Upper lobe of right lung (tissue), 1 donor: Measurements from ENCODE around the gene THRAP3. TPM values are rescaled to one million over a fixed set of nuclear protein-coding genes. Genes with fewer than 3 reads are reported as not detected.

Experiments used
- ATAC-seq: fragments of 200-7000 bp; cut with Tn5 transposase; one replicate; pipeline ENCODE4 v1.9.1; 2020; ENCODE audit warnings: mild to moderate bottlenecking, moderate library complexity
- DNase-seq: peaks from one replicate; pipeline ENCODE4 v3.0.0-alpha.2; 2020
- H3K27ac ChIP-seq: fragments of 200-600 bp; one replicate; pipeline ENCODE4 v1.8.0; 2022
- H3K27me3 ChIP-seq: fragments of 200-600 bp; one replicate; pipeline ENCODE4 v1.8.0; 2022; ENCODE audit warnings: mild to moderate bottlenecking
- H3K36me3 ChIP-seq: fragments of 200-600 bp; one replicate; pipeline ENCODE4 v1.8.0; 2022
- H3K4me1 ChIP-seq: fragments of 200-600 bp; one replicate; pipeline ENCODE4 v1.8.0; 2022
- H3K4me3 ChIP-seq: fragments of 200-600 bp; one replicate; pipeline ENCODE4 v1.8.0; 2022; ENCODE audit warnings: mild to moderate bottlenecking
- H3K9me3 ChIP-seq: fragments of 200-600 bp; one replicate; pipeline ENCODE4 v1.8.0; 2022
- CTCF ChIP-seq: fragments of 200-600 bp; IDR thresholded peaks from one replicate; pipeline ENCODE4 v1.8.0; 2022; ENCODE audit warnings: antibody characterized with exemption
- intact Hi-C: fragments of 100-400 bp; cut with DNase I; formaldehyde crosslinking; loops from one replicate; pipeline ENCODE4 v1.11.0; 2022
- long read RNA-seq: library from polyadenylated mRNA; unstranded; transcript quantifications from one replicate; pipeline ENCODE4 v2.0.0, GENCODE V29; 2021
- total RNA-seq: library from RNA; stranded (reverse); fragmentation: NEBNext Ultra II Directional; extraction: Animal tissue kit (Norgen Biotek cat#: 25700); gene quantifications from one replicate; pipeline ENCODE4 v1.2.1, GENCODE V29; 2021
- donor health status: DM: no; HTN: yes; CAD: no; lungs with severe emphysema.

THRAP3 gene
- 88.6 TPM for total RNA-seq
- long read RNA-seq, full-length matches to known transcripts = 6 of 34 reads
- long read RNA-seq, partial matches to known transcripts = 21 of 34 reads
- long read RNA-seq, other reads (novel, unspliced or antisense) = 7 of 34 reads

GRCh38 chr1:36223996-36224536 lies at the start of gene THRAP3:
TSS of gene THRAP3 (plus strand) at chr1:36224443. CDS start at chr1:36282564, 58,121 bp downstream.
- peaks cover 42% of the 10 kb centered on the region for H3K4me1 ChIP-seq

GRCh38 chr1:36174713-36175112 lies 49.5 kb upstream of the THRAP3 start:
- ATAC-seq = no peak
- TF ChIP-seq CTCF = no peak
- Histone ChIP-seq H3K4me3 (no peak overlapping the region), H3K36me3 (peaks cover 97% of the 10 kb centered on the region), H3K9me3 (no peaks in the 10 kb centered on the region), H3K27ac (no peak overlapping the region), H3K27me3 (no peaks in the 10 kb centered on the region), H3K4me1 (no peaks in the 10 kb centered on the region)
- no peak for DNase-seq
- intact Hi-C loops = no loop called here

More at GRCh38 chr1:36223996-36224536, at the start of gene THRAP3:
- Histone ChIP-seq H3K9me3 (no peaks in the 10 kb centered on the region), H3K27ac (peak within 1 kb of the TSS; percentile 99), H3K4me3 (peak within 1 kb of the TSS; percentile 90), H3K27me3 (no peaks in the 10 kb centered on the region), H3K36me3 (peaks cover 31% of the 10 kb centered on the region)
- DNase-seq (peak; percentile 100), ATAC-seq (peak; percentile 98)
- TF ChIP-seq CTCF = no peak
- intact Hi-C loops = no loop called here

GRCh38 chr1:36175137-36176095 lies 48.8 kb upstream of the THRAP3 start:
- ATAC-seq (no peak), DNase-seq (no peak)
- intact Hi-C loops = no loop called here
- no peak for TF ChIP-seq CTCF
- Histone ChIP-seq H3K36me3 (peaks cover 97% of the 10 kb centered on the region), H3K27ac (peak overlapping the region; percentile 30), H3K27me3 (no peaks in the 10 kb centered on the region), H3K9me3 (no peaks in the 10 kb centered on the region), H3K4me3 (no peak overlapping the region), H3K4me1 (no peaks in the 10 kb centered on the region)

- DNase-seq (no peak), ATAC-seq (no peak)
- Histone ChIP-seq H3K27ac (no peak overlapping the region), H3K36me3 (peaks cover 98% of the 10 kb centered on the region), H3K27me3 (no peaks in the 10 kb centered on the region), H3K4me1 (no peaks in the 10 kb centered on the region), H3K4me3 (no peak overlapping the region), H3K9me3 (no peaks in the 10 kb centered on the region)
- intact Hi-C loops = no loop called here
- TF ChIP-seq CTCF = no peak
Observed at GRCh38 chr1:36176106-36176949, 47.9 kb upstream of the THRAP3 start.

- Histone ChIP-seq H3K27ac (no peak overlapping the region), H3K9me3 (no peaks in the 10 kb centered on the region), H3K4me3 (no peak overlapping the region), H3K36me3 (peaks cover 86% of the 10 kb centered on the region), H3K27me3 (no peaks in the 10 kb centered on the region), H3K4me1 (peaks cover 2% of the 10 kb centered on the region)
- DNase-seq = no peak
- no peak for TF ChIP-seq CTCF
- ATAC-seq = no peak
- intact Hi-C loops = no loop called here
Observed at GRCh38 chr1:36177589-36178431, 46.4 kb upstream of the THRAP3 start.
